GM03348 (cell line): ENCODE results near the gene ZNF653.

Experiments used
- DNase-seq: peaks from one replicate; pipeline ENCODE4 v3.0.0; 2012; ENCODE audit warnings: low spot score

ZNF653 gene

GRCh38 chr19:11513946-11514345, 8.3 kb upstream of the ZNF653 start:
- no peak for DNase-seq

- no peak for DNase-seq
These were observed 4.8 kb upstream of the ZNF653 start for GRCh38 chr19:11510444-11510843.

GRCh38 chr19:11507370-11508078, 1.9 kb upstream of the ZNF653 start:
- DNase-seq = no peak

- DNase-seq = no peak
These were observed 1.3 kb upstream of the ZNF653 start for GRCh38 chr19:11506967-11507366.

- DNase-seq = no peak
These were observed 489 bp upstream of the ZNF653 start for GRCh38 chr19:11506101-11506555.

GRCh38 chr19:11505032-11505503, 571 bp downstream of the ZNF653 start:
- DNase-seq = peak; percentile 99

GRCh38 chr19:11504502-11505031, 1.1 kb downstream of the ZNF653 start:
- DNase-seq = no peak

- DNase-seq = no peak
These were observed 5.7 kb downstream of the ZNF653 start for GRCh38 chr19:11499890-11500420.

GRCh38 chr19:11499220-11499726, 6.4 kb downstream of the ZNF653 start:
- DNase-seq = no peak

GRCh38 chr19:11496391-11497163, 9.1 kb downstream of the ZNF653 start:
- peak; percentile 89 for DNase-seq

GRCh38 chr19:11495885-11496284, 9.8 kb downstream of the ZNF653 start:
- DNase-seq = no peak

GRCh38 chr19:11495481-11495880, 10.2 kb downstream of the ZNF653 start:
- no peak for DNase-seq

GRCh38 chr19:11494634-11495285, 10.9 kb downstream of the ZNF653 start:
- no peak for DNase-seq

GRCh38 chr19:11489378-11489777, 16.3 kb downstream of the ZNF653 start:
- no peak for DNase-seq

GRCh38 chr19:11486661-11487503, 18.8 kb downstream of the ZNF653 start:
- DNase-seq = no peak

GRCh38 chr19:11485245-11485837, 20.3 kb downstream of the ZNF653 start:
- no peak for DNase-seq

GRCh38 chr19:11483366-11484111, 22.1 kb downstream of the ZNF653 start:
- DNase-seq = no peak

- peak; percentile 95 for DNase-seq
These were observed 23.1 kb downstream of the ZNF653 start for GRCh38 chr19:11482384-11483050.
